Measurements from ENCODE around the gene DPP6.

The DPP6 gene

DNA sequence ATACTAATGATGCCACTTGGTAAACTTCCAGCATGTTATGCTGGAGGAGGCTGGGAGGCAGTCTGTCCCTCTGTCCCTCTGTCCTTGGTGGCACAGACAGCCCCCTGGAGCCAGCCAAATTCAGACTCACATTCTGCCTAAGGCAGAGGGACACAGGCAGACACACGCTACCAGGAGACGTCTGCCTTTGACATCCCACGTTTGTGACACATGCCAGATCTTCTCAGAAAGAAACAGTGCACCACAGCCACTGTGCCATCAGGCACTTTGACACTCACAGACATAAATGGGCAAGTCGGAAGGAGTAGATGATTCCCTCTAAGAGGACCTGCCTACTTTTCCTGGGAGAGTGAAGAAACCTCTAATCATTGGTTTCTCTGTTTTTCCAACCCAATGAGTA is 467.0 kb downstream of the DPP6 start:
- Histone ChIP-seq H3K9me3 (ENCODE audit: control insufficient read depth in 1 of 2, low read length in 2 of 2) (peaks cover 2 to 5% of the 10 kb centered on the region in 2 donors), H3K9ac (ENCODE audit: low read depth in 1 of 2, low read length in 2 of 2) (no peak overlapping the region), H3K4me3 (ENCODE audit: low read depth in 1 of 2, low read length in 2 of 2) (no peak overlapping the region), H3K4me1 (ENCODE audit: control insufficient read depth in 1 of 2, insufficient read depth in 2 of 2, low read length in 2 of 2) (no peaks in the 10 kb centered on the region), H3K27me3 (ENCODE audit: control insufficient read depth in 1 of 2, insufficient read depth in 2 of 2, low read length in 2 of 2) (no peaks in the 10 kb centered on the region), H3K27ac (ENCODE audit: low read depth, low read length) (no peak overlapping the region), H3K36me3 (ENCODE audit: control insufficient read depth in 1 of 2, insufficient read depth in 2 of 2, low read length in 2 of 2) (no peaks in the 10 kb centered on the region)

DNA sequence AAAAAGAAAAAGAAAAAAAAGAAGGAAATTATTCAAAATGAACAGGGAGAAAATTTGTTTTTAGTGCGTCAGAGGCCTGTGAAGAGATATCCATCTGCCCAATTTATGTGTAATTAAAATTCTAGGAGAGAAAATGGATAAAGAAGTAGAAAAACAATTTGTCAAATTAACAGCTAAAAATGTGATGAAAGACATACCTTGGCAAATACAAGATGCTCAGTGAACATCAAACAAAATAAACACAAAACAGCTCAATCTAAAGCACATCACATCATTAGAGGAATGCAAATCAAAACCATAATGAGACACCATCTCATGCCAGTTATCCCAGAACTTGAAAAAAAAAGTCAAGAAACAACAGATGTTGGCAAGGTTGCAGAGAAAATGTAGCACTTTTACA is 477.9 kb downstream of the DPP6 start:
- Histone ChIP-seq H3K36me3 (ENCODE audit: control insufficient read depth in 1 of 2, insufficient read depth in 2 of 2, low read length in 2 of 2) (no peaks in the 10 kb centered on the region), H3K4me3 (ENCODE audit: low read depth in 1 of 2, low read length in 2 of 2) (no peak overlapping the region), H3K27ac (ENCODE audit: low read depth, low read length) (no peak overlapping the region), H3K9me3 (ENCODE audit: control insufficient read depth in 1 of 2, low read length in 2 of 2) (peaks cover 0 to 4% of the 10 kb centered on the region in 2 donors), H3K4me1 (ENCODE audit: control insufficient read depth in 1 of 2, insufficient read depth in 2 of 2, low read length in 2 of 2) (no peaks in the 10 kb centered on the region), H3K27me3 (ENCODE audit: control insufficient read depth in 1 of 2, insufficient read depth in 2 of 2, low read length in 2 of 2) (no peaks in the 10 kb centered on the region), H3K9ac (ENCODE audit: low read depth in 1 of 2, low read length in 2 of 2) (no peak overlapping the region)

DNA sequence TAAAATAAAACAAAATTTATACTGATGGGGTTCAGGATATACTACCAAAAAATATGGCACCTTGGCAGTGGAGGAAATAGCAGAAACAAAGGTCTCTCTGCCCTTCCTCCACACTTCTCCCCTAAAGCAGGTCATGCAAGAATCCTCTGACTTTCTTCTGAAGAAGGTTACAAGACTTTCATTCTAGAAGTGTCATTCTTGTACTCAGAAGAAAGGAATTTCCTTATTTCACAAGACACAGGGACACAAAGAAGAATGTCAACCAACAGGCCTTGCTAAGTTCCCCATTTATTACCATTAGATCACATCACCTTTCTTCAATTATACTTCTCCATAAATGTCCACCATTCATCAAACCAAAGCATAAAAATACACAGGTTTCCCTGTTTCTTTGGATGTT is 480.6 kb downstream of the DPP6 start:
- no peak overlapping the region for H3K9ac ChIP-seq (ENCODE audit: low read depth in 1 of 2, low read length in 2 of 2)
- H3K9me3 ChIP-seq (ENCODE audit: control insufficient read depth in 1 of 2, low read length in 2 of 2), result peaks cover 5 to 7% of the 10 kb centered on the region in 2 donors
- no peaks in the 10 kb centered on the region for H3K36me3 ChIP-seq (ENCODE audit: control insufficient read depth in 1 of 2, insufficient read depth in 2 of 2, low read length in 2 of 2)
- no peaks in the 10 kb centered on the region for H3K4me1 ChIP-seq (ENCODE audit: control insufficient read depth in 1 of 2, insufficient read depth in 2 of 2, low read length in 2 of 2)
- no peak overlapping the region for H3K27ac ChIP-seq (ENCODE audit: low read depth, low read length)
- H3K27me3 ChIP-seq (ENCODE audit: control insufficient read depth in 1 of 2, insufficient read depth in 2 of 2, low read length in 2 of 2), result no peaks in the 10 kb centered on the region
- no peak overlapping the region for H3K4me3 ChIP-seq (ENCODE audit: low read depth in 1 of 2, low read length in 2 of 2)

DNA sequence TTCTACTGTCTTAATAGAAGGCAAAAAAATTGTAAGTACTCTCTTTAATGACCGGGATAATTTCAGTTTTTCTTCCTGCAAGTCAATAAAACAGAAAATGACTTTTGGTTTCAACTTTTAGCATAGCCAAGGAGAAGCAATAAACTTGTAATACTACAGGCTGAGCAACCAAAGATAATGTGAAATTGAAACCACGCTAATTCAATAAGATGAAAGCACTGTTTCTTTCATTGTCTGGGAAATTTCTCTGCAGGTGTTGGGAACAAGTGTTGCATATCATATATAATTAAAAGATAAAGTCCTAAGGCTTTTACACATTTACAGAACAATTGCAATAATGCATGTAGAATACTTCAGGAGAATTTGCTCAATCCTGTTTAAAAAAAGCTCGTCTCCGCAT is 488.4 kb downstream of the DPP6 start:
- Histone ChIP-seq H3K36me3 (ENCODE audit: control insufficient read depth in 1 of 2, insufficient read depth in 2 of 2, low read length in 2 of 2) (no peaks in the 10 kb centered on the region), H3K9ac (ENCODE audit: low read depth in 1 of 2, low read length in 2 of 2) (no peak overlapping the region), H3K9me3 (ENCODE audit: control insufficient read depth in 1 of 2, low read length in 2 of 2) (peaks cover 3 to 6% of the 10 kb centered on the region in 2 donors), H3K27me3 (ENCODE audit: control insufficient read depth in 1 of 2, insufficient read depth in 2 of 2, low read length in 2 of 2) (no peaks in the 10 kb centered on the region), H3K27ac (ENCODE audit: low read depth, low read length) (no peak overlapping the region), H3K4me1 (ENCODE audit: control insufficient read depth in 1 of 2, insufficient read depth in 2 of 2, low read length in 2 of 2) (no peaks in the 10 kb centered on the region), H3K4me3 (ENCODE audit: low read depth in 1 of 2, low read length in 2 of 2) (no peak overlapping the region)

DNA sequence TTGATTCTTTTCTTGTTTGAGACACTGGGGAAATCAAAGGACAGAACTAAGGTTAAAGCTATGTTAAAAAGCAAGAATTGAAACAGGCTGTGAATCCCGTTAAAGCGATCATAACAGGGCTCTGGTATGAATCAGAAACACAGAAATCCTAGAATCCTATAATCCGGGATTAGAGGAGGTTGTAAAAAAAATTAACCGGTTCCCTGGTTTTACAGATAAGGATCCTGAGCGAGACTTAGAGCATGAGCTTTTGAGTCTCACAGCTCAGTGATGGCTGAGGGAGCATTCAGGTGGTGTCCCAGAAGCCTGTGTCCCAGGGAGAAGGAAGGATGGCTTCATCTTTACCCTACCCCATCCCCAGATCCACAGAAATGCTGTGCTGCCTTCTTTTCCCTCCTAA is 489.4 kb downstream of the DPP6 start:
- H3K4me1 ChIP-seq (ENCODE audit: control insufficient read depth in 1 of 2, insufficient read depth in 2 of 2, low read length in 2 of 2), result no peaks in the 10 kb centered on the region
- no peaks in the 10 kb centered on the region for H3K36me3 ChIP-seq (ENCODE audit: control insufficient read depth in 1 of 2, insufficient read depth in 2 of 2, low read length in 2 of 2)
- H3K27ac ChIP-seq (ENCODE audit: low read depth, low read length), result no peak overlapping the region

DNA sequence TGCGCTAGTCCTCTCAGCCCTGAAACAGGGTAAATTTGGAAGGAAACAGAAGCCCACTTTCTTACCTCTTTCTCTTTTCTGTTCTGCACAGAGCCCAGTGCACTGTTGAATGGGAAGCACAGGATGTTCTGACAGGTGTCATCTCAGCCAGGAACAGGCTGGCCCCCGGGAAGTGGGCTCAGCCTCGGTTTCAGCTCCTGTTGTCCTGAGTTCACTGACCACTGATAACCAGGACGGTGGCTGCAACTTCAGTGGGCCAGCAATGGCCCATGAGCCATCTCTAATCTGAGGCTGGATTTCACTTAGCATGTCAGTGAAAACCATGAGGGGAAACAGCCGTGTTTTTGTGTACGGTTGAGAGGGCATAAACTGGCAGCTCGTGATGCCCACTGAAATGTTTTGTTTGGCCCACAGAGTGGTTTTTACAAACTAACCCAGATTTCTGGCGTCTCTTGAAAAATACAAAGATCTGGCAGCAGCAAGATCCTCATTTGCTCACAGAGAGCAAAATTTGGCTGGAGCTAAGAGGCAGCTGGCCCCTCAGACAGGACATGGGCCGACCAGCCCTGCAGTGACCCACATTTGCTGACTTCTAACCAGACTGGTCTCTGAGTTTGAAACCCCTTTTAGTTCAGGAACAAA is 494.9 kb downstream of the DPP6 start:
- Histone ChIP-seq H3K9me3 (ENCODE audit: control insufficient read depth in 1 of 2, low read length in 2 of 2) (no peaks in the 10 kb centered on the region), H3K9ac (ENCODE audit: low read depth in 1 of 2, low read length in 2 of 2) (no peak overlapping the region), H3K36me3 (ENCODE audit: control insufficient read depth in 1 of 2, insufficient read depth in 2 of 2, low read length in 2 of 2) (no peaks in the 10 kb centered on the region), H3K4me1 (ENCODE audit: control insufficient read depth in 1 of 2, insufficient read depth in 2 of 2, low read length in 2 of 2) (no peaks in the 10 kb centered on the region), H3K27me3 (ENCODE audit: control insufficient read depth in 1 of 2, insufficient read depth in 2 of 2, low read length in 2 of 2) (no peaks in the 10 kb centered on the region), H3K27ac (ENCODE audit: low read depth, low read length) (no peak overlapping the region), H3K4me3 (ENCODE audit: low read depth in 1 of 2, low read length in 2 of 2) (peak overlapping the region in 1 of 2 donors; percentile 34)

More for the DNA sequence above, 489.4 kb downstream of the DPP6 start:
- Histone ChIP-seq H3K9ac (ENCODE audit: low read depth in 1 of 2, low read length in 2 of 2) (no peak overlapping the region), H3K27me3 (ENCODE audit: control insufficient read depth in 1 of 2, insufficient read depth in 2 of 2, low read length in 2 of 2) (no peaks in the 10 kb centered on the region), H3K4me3 (ENCODE audit: low read depth in 1 of 2, low read length in 2 of 2) (no peak overlapping the region), H3K9me3 (ENCODE audit: control insufficient read depth in 1 of 2, low read length in 2 of 2) (no peaks in the 10 kb centered on the region)

DNA sequence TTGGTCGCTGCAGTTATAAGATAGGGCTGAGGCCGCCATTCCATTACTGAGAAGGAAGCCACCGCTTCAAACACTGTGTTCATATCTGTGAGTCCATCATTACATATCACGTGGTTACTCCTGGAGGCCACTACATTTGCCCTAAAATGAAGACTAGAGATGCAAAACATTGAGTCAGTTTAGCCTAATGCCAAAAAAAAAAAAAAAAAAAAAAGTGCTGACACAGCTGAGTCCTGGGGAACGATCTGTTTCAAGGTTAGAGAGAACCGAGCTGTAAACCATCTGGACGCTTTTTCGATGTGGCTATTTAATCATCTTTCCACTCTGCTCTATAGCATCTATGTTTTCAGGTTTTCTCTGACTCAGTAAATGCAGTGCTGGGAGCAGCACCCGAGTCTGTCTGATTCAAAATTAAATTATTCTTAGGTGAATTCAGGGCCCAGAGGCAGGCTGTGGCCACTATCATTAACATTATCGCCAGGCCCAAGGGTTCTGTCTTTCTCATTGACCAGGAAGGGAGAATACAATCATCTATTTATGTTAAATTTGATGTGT is 501.6 kb downstream of the DPP6 start:
- peaks cover 0 to 4% of the 10 kb centered on the region in 2 donors for H3K9me3 ChIP-seq (ENCODE audit: control insufficient read depth in 1 of 2, low read length in 2 of 2)
- H3K4me3 ChIP-seq (ENCODE audit: low read depth in 1 of 2, low read length in 2 of 2), result no peak overlapping the region
- H3K27me3 ChIP-seq (ENCODE audit: control insufficient read depth in 1 of 2, insufficient read depth in 2 of 2, low read length in 2 of 2), result no peaks in the 10 kb centered on the region
- no peaks in the 10 kb centered on the region for H3K36me3 ChIP-seq (ENCODE audit: control insufficient read depth in 1 of 2, insufficient read depth in 2 of 2, low read length in 2 of 2)
- H3K27ac ChIP-seq (ENCODE audit: low read depth, low read length), result no peak overlapping the region
- H3K4me1 ChIP-seq (ENCODE audit: control insufficient read depth in 1 of 2, insufficient read depth in 2 of 2, low read length in 2 of 2), result no peaks in the 10 kb centered on the region
- no peak overlapping the region for H3K9ac ChIP-seq (ENCODE audit: low read depth in 1 of 2, low read length in 2 of 2)

DNA sequence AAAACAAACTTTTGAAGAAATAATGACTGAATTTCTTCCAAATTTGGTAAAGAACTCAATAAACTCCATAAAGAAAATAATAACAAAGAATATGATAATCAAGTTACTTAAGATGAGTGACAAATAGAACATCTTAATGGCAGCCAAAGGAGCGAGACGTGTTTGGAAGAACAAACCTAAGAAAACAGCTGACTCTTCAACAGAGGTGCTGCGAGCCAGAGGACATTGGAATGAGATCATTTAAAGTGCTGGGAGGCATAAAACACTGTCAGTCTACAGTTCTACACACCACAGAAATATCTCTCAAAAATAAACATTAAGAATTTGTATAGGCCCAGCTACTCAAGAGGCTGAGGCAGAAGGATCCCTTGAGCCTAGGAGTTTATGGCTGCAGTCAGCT is 507.3 kb downstream of the DPP6 start:
- Histone ChIP-seq H3K27ac (ENCODE audit: low read depth, low read length) (no peak overlapping the region), H3K4me3 (ENCODE audit: low read depth in 1 of 2, low read length in 2 of 2) (no peak overlapping the region), H3K9ac (ENCODE audit: low read depth in 1 of 2, low read length in 2 of 2) (no peak overlapping the region), H3K4me1 (ENCODE audit: control insufficient read depth in 1 of 2, insufficient read depth in 2 of 2, low read length in 2 of 2) (no peaks in the 10 kb centered on the region), H3K36me3 (ENCODE audit: control insufficient read depth in 1 of 2, insufficient read depth in 2 of 2, low read length in 2 of 2) (no peaks in the 10 kb centered on the region), H3K27me3 (ENCODE audit: control insufficient read depth in 1 of 2, insufficient read depth in 2 of 2, low read length in 2 of 2) (no peaks in the 10 kb centered on the region), H3K9me3 (ENCODE audit: control insufficient read depth in 1 of 2, low read length in 2 of 2) (peaks cover 0 to 4% of the 10 kb centered on the region in 2 donors)

DNA sequence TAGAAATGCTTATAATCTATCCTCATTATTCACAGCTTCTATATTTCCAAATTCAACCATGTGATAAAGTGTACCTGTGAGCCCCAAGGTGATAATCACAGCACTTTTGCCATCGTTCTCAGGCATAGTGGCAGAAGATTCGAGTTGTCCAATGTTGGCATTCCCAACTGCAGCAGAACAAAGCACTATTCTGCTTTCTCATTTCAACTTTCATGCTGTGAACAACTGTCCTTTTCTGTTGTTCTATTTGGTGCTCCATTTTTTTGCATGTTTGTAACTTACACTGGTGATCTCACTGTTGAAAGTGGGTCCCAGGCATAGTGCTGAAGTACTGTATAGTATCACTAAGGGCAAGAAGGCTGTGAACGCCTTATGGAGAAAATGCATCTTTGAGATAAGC is 512.5 kb downstream of the DPP6 start:
- Histone ChIP-seq H3K9me3 (ENCODE audit: control insufficient read depth in 1 of 2, low read length in 2 of 2) (peaks cover 0 to 2% of the 10 kb centered on the region in 2 donors), H3K4me3 (ENCODE audit: low read depth in 1 of 2, low read length in 2 of 2) (no peak overlapping the region), H3K9ac (ENCODE audit: low read depth in 1 of 2, low read length in 2 of 2) (no peak overlapping the region), H3K4me1 (ENCODE audit: control insufficient read depth in 1 of 2, insufficient read depth in 2 of 2, low read length in 2 of 2) (no peaks in the 10 kb centered on the region), H3K27me3 (ENCODE audit: control insufficient read depth in 1 of 2, insufficient read depth in 2 of 2, low read length in 2 of 2) (no peaks in the 10 kb centered on the region), H3K36me3 (ENCODE audit: control insufficient read depth in 1 of 2, insufficient read depth in 2 of 2, low read length in 2 of 2) (no peaks in the 10 kb centered on the region), H3K27ac (ENCODE audit: low read depth, low read length) (no peak overlapping the region)

DNA sequence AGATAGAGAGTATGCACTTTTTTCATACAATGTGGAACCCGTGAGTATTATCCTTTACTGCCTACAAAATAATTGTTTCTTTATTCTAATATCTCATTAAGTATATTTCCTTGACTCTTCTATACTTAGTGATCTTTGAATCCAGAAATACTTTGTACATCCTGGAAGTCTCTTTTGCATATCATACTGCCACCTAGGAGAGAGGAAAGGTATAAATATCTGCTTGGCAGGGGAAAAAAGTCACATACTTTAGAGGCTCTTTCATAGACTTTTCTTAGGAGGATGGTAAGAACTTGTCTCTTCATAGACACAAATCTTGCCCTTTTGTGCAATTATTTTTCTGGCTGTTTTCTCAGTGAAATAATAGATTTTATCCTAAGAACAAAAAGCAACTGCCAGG is 514.7 kb downstream of the DPP6 start:
- no peak overlapping the region for H3K9ac ChIP-seq (ENCODE audit: low read depth in 1 of 2, low read length in 2 of 2)
- H3K4me3 ChIP-seq (ENCODE audit: low read depth in 1 of 2, low read length in 2 of 2), result no peak overlapping the region
- no peaks in the 10 kb centered on the region for H3K36me3 ChIP-seq (ENCODE audit: control insufficient read depth in 1 of 2, insufficient read depth in 2 of 2, low read length in 2 of 2)
- no peaks in the 10 kb centered on the region for H3K4me1 ChIP-seq (ENCODE audit: control insufficient read depth in 1 of 2, insufficient read depth in 2 of 2, low read length in 2 of 2)
- H3K9me3 ChIP-seq (ENCODE audit: control insufficient read depth in 1 of 2, low read length in 2 of 2), result peaks cover 0 to 6% of the 10 kb centered on the region in 2 donors
- no peak overlapping the region for H3K27ac ChIP-seq (ENCODE audit: low read depth, low read length)
- no peaks in the 10 kb centered on the region for H3K27me3 ChIP-seq (ENCODE audit: control insufficient read depth in 1 of 2, insufficient read depth in 2 of 2, low read length in 2 of 2)
